H1 (cell line): Measurements from ENCODE around the gene RNF26. TPM values are rescaled to one million over a fixed set of nuclear protein-coding genes. Genes with fewer than 3 reads are reported as not detected.

ENCODE experiments used
- CTCF ChIA-PET: fragments of 300-600 bp; sonication (Branson Sonifier 250); formaldehyde crosslinking; loops from one replicate; lab custom pipeline; 2021; ENCODE audit not compliant: partially characterized antibody; lab: Charles Lee
- POLR2A ChIA-PET: fragments of 300-600 bp; sonication (Branson Sonifier 250); formaldehyde crosslinking; loops from one replicate; lab custom pipeline; 2021; ENCODE audit warnings: inconsistent platforms; ENCODE audit not compliant: partially characterized antibody; lab: Charles Lee
- DNase-seq, 2 experiments: peaks; one replicate each; pipeline versions ENCODE4 v3.0.0 to v3.0.0-alpha.2; 2010 to 2022; ENCODE audit warnings: low spot score in 2 of 2, low read depth in 1 of 2, mixed read lengths in 1 of 2
- FAIRE-seq: peaks from 2 replicates; lab custom pipeline; 2011; peaks lifted over from hg19 to GRCh38; lab: Jason Lieb, UNC
- H2AFZ ChIP-seq: 2 replicates; pipeline ENCODE4 v1.8.1; 2012; ENCODE audit warnings: low read length, inconsistent platforms
- H2AK5ac ChIP-seq: 2 replicates; pipeline ENCODE4 v1.6.1; 2013; ENCODE audit warnings: low read depth, low read length
- H2BK120ac ChIP-seq: replicated peaks from 2 replicates; pipeline ENCODE3; 2013; ENCODE audit warnings: low read depth, low read length, inconsistent platforms
- H2BK12ac ChIP-seq: 2 replicates; pipeline ENCODE4 v1.6.1; 2013; ENCODE audit warnings: low read depth, low read length
- H2BK15ac ChIP-seq: 2 replicates; pipeline ENCODE4 v1.6.1; 2013; ENCODE audit warnings: low read length
- H2BK20ac ChIP-seq: 2 replicates; pipeline ENCODE4 v1.6.1; 2013; ENCODE audit warnings: low read length
- H2BK5ac ChIP-seq: 2 replicates; pipeline ENCODE4 v1.6.1; 2013; ENCODE audit warnings: low read depth, low read length
- H3K14ac ChIP-seq: 2 replicates; pipeline ENCODE4 v1.6.1; 2013; ENCODE audit warnings: inconsistent platforms; ENCODE audit not compliant: insufficient read length
- H3K18ac ChIP-seq: 2 replicates; pipeline ENCODE4 v1.6.1; 2013; ENCODE audit warnings: low read length; ENCODE audit errors: extremely low read depth
- H3K23ac ChIP-seq: 2 replicates; pipeline ENCODE4 v1.6.1; 2013; ENCODE audit warnings: inconsistent platforms; ENCODE audit not compliant: insufficient read length
- H3K23me2 ChIP-seq: 2 replicates; pipeline ENCODE4 v1.6.1; 2013; ENCODE audit warnings: low read depth, low read length
- H3K27ac ChIP-seq: 2 replicates; pipeline ENCODE4 v1.6.1; 2011; ENCODE audit warnings: low read depth, low read length, inconsistent platforms
- H3K27me3 ChIP-seq, 4 experiments: replicated peaks in 1 of 4; 1 replicate in 1 of 4; 2 replicates in 3 of 4; pipeline versions ENCODE4 v1.6.1 to v1.8.1; 2011 to 2013; ENCODE audit warnings: low read length in 3 of 4, mild to moderate bottlenecking in 3 of 4, inconsistent platforms in 2 of 4, mixed read lengths in 2 of 4, moderate library complexity in 1 of 4; ENCODE audit not compliant: control insufficient read depth in 3 of 4, insufficient read depth in 3 of 4; ENCODE audit errors: extremely low read depth in 1 of 4
- H3K36me3 ChIP-seq, 4 experiments: 2 replicates each; pipeline versions ENCODE4 v1.6.1 to v1.8.1; 2011 to 2013; ENCODE audit warnings: mild to moderate bottlenecking in 4 of 4, low read length in 3 of 4, moderate library complexity in 2 of 4, control low read depth in 1 of 4, inconsistent platforms in 1 of 4; ENCODE audit not compliant: insufficient read depth in 4 of 4, control insufficient read depth in 2 of 4
- H3K4ac ChIP-seq: replicated peaks from 2 replicates; pipeline ENCODE3; 2013; ENCODE audit warnings: low read length, low read depth, mixed read lengths, inconsistent platforms; ENCODE audit not compliant: insufficient read length
- H3K4me1 ChIP-seq, 4 experiments: replicated peaks in 1 of 4; 1 replicate in 1 of 4; 2 replicates in 3 of 4; pipeline versions ENCODE4 v1.6.1 to v1.8.1; 2011 to 2013; ENCODE audit warnings: low read length in 3 of 4, inconsistent platforms in 2 of 4, mixed read lengths in 1 of 4; ENCODE audit not compliant: insufficient read depth in 4 of 4, control insufficient read depth in 3 of 4
- H3K4me2 ChIP-seq, 2 experiments: 2 replicates each; pipeline versions ENCODE4 v1.6.1 to v1.8.1; 2011 to 2013; ENCODE audit warnings: low read depth in 2 of 2, low read length in 2 of 2, control low read depth in 1 of 2, inconsistent platforms in 1 of 2, mild to moderate bottlenecking in 1 of 2; ENCODE audit not compliant: insufficient read depth in 1 of 2
- H3K4me3 ChIP-seq, 4 experiments: fragments of 200-600, 300-600 bp in 1 of 4; sonication (generic), shearing (Covaris generic), sonication (Bioruptor Twin) in 1 of 4; 2 replicates each; pipeline versions ENCODE4 v1.5.1 to v1.8.1; 2011 to 2016; ENCODE audit warnings: low read length in 4 of 4, low read depth in 3 of 4, control low read depth in 2 of 4, inconsistent platforms in 2 of 4, mild to moderate bottlenecking in 2 of 4, mixed read lengths in 1 of 4, moderate library complexity in 1 of 4; ENCODE audit not compliant: insufficient read depth in 2 of 4; ENCODE audit errors: extremely low read depth in 1 of 4
- H3K56ac ChIP-seq: replicated peaks from 2 replicates; pipeline ENCODE3; 2013; ENCODE audit warnings: low read depth, mild to moderate bottlenecking, mixed read lengths, low read length, inconsistent platforms; ENCODE audit not compliant: insufficient read length
- H3K79me1 ChIP-seq: 2 replicates; pipeline ENCODE4 v1.6.1; 2013; ENCODE audit warnings: low read depth, low read length, control low read depth
- H3K79me2 ChIP-seq, 2 experiments: 2 replicates each; pipeline versions ENCODE4 v1.6.1 to v1.8.1; 2012 to 2013; ENCODE audit warnings: low read length in 2 of 2, mild to moderate bottlenecking in 2 of 2, inconsistent platforms in 1 of 2; ENCODE audit not compliant: insufficient read depth in 2 of 2, control insufficient read depth in 1 of 2
- H3K9ac ChIP-seq, 4 experiments: replicated peaks in 1 of 4; 1 replicate in 1 of 4; 2 replicates in 3 of 4; pipeline versions ENCODE4 v1.6.1 to v1.8.1; 2011 to 2013; ENCODE audit warnings: low read depth in 3 of 4, low read length in 3 of 4, control low read depth in 2 of 4, mild to moderate bottlenecking in 2 of 4, moderate library complexity in 2 of 4, inconsistent platforms in 1 of 4; ENCODE audit errors: extremely low read depth in 1 of 4
- H3K9me3 ChIP-seq, 2 experiments: 2 replicates each; pipeline versions ENCODE4 v1.6.1 to v1.8.1; 2012 to 2013; ENCODE audit warnings: mild to moderate bottlenecking in 2 of 2, moderate library complexity in 2 of 2, control low read depth in 1 of 2, inconsistent platforms in 1 of 2, low read depth in 1 of 2, low read length in 1 of 2, mixed read lengths in 1 of 2; ENCODE audit not compliant: insufficient read depth in 2 of 2
- H4K20me1 ChIP-seq, 2 experiments: replicated peaks in 1 of 2; 2 replicates each; pipeline versions ENCODE3 to v1.8.1; 2011 to 2013; ENCODE audit warnings: inconsistent platforms in 2 of 2, low read length in 2 of 2, mild to moderate bottlenecking in 1 of 2; ENCODE audit not compliant: insufficient read depth in 2 of 2, control insufficient read depth in 1 of 2
- H4K5ac ChIP-seq: 2 replicates; pipeline ENCODE4 v1.6.1; 2013; ENCODE audit warnings: low read length, low read depth, mixed read lengths, inconsistent platforms; ENCODE audit not compliant: insufficient read length
- H4K8ac ChIP-seq: 2 replicates; pipeline ENCODE4 v1.8.0; 2013; ENCODE audit warnings: mild to moderate bottlenecking, moderate library complexity, low read length, inconsistent platforms; ENCODE audit not compliant: insufficient read depth; ENCODE audit errors: extremely low read depth
- H4K91ac ChIP-seq: replicated peaks from 2 replicates; pipeline ENCODE3; 2013; ENCODE audit warnings: low read length, mixed read lengths, inconsistent platforms; ENCODE audit not compliant: insufficient read length
- BCL11A ChIP-seq, 2 experiments: IDR thresholded peaks; one replicate each; pipeline ENCODE4 v1.6.1; 2011; ENCODE audit warnings: low read depth in 2 of 2, low read length in 2 of 2, mild to moderate bottlenecking in 2 of 2
- CBX8 ChIP-seq: fragments of 300-800, 300-1000 bp; sonication (generic); IDR thresholded peaks from 2 replicates; pipeline ENCODE4 v1.7.1; 2016; ENCODE audit warnings: low read depth, low read length, borderline replicate concordance
- CHD1 ChIP-seq: IDR thresholded peaks from 2 replicates; pipeline ENCODE4 v1.6.1; 2012; ENCODE audit warnings: low read depth, low read length, improper control_type of control experiment
- CREB1 ChIP-seq: IDR thresholded peaks from 2 replicates; pipeline ENCODE4 v1.6.1; 2012; ENCODE audit warnings: inconsistent platforms
- NRF1 ChIP-seq: IDR thresholded peaks from 2 replicates; pipeline ENCODE4 v1.6.1; 2011; ENCODE audit warnings: mild to moderate bottlenecking, low read depth, low read length, improper control_type of control experiment
- PHF8 ChIP-seq: fragments of 200-600 bp; sonication (generic); conservative IDR thresholded peaks from 2 replicates; pipeline ENCODE4 v1.7.1; 2012; ENCODE audit warnings: low read depth, mild to moderate bottlenecking, inconsistent platforms, low read length, moderate library complexity
- POU5F1 ChIP-seq: IDR thresholded peaks from 2 replicates; pipeline ENCODE4 v1.6.1; 2011; ENCODE audit warnings: low read depth, mild to moderate bottlenecking, low read length, moderate library complexity
- RBBP5 ChIP-seq: IDR thresholded peaks from 2 replicates; pipeline ENCODE4 v1.7.1; 2012; ENCODE audit warnings: low read depth, mild to moderate bottlenecking, inconsistent platforms, low read length, moderate library complexity, borderline replicate concordance
- SAP30 ChIP-seq: fragments of 300-600 bp; sonication (generic); IDR thresholded peaks from 2 replicates; pipeline ENCODE4 v1.7.1; 2012; ENCODE audit warnings: low read length, moderate library complexity, mild to moderate bottlenecking, inconsistent platforms; ENCODE audit not compliant: insufficient read depth, insufficient replicate concordance
- SP2 ChIP-seq: IDR thresholded peaks from 2 replicates; pipeline ENCODE4 v1.6.1; 2012; ENCODE audit warnings: mild to moderate bottlenecking, low read length, inconsistent platforms
- TAF1 ChIP-seq: IDR thresholded peaks from 2 replicates; pipeline ENCODE4 v1.6.1; 2011; ENCODE audit warnings: mild to moderate bottlenecking, low read depth, low read length
- WGBS, 2 experiments: shearing (Covaris generic) in 1 of 2; methylation state at CpG; one replicate each; pipeline versions ENCODE4 v1.1.6 to v1.1.7; 2013 to 2015; ENCODE audit warnings: low lambda C conversion rate in 2 of 2, mixed read lengths in 2 of 2, inconsistent platforms in 1 of 2, low coverage in 1 of 2, missing lambda C conversion rate in 1 of 2; ENCODE audit not compliant: insufficient replicate concordance in 2 of 2, insufficient coverage in 1 of 2, insufficient read length in 1 of 2; ENCODE audit errors: extremely low coverage in 1 of 2, missing lambda C conversion rate in 1 of 2; 5-methylcytosine and 5-hydroxymethylcytosine counted together
- polyA plus RNA-seq, 7 experiments: library from polyadenylated mRNA; depleted of rRNA in 3 of 7; stranded (reverse) in 5 of 7; unstranded in 2 of 7; fragments of >200 nt in 5 of 7; fragments of 200-250 nt in 2 of 7; gene quantifications; 1 replicate in 5 of 7; 2 replicates in 1 of 7; 4 replicates in 1 of 7; pipeline versions ENCODE4 v1.2.1 to v1.2.3, GENCODE V29; 2011 to 2013; ENCODE audit warnings: missing spikeins in 2 of 7, mixed read lengths in 2 of 7
- total RNA-seq: library from RNA; stranded (reverse); fragmentation: NEBNext Ultra II Directional; extraction: Animal tissue kit (Norgen Biotek cat#: 25700); gene quantifications from 2 replicates; pipeline ENCODE4 v1.2.1, GENCODE V29; 2021

RNF26 gene
- total and polyA plus RNA-seq, 2 of the 8 experiments (the other 6 are each of a cell fraction or from before 2014, with no cell fraction given): 82.7 to 84.0 TPM

GRCh38 chr11:119339589-119340334, 5.4 kb downstream of the RNF26 start:
- H3K18ac ChIP-seq: peak overlapping the region; percentile 83
- H4K5ac ChIP-seq: peak overlapping the region; percentile 44
- H4K8ac ChIP-seq: no peak overlapping the region
- WGBS, 2 experiments: 2% methylated on average over 67 of the region's 86 CpGs; no CpG with 5 or more reads in 1 of the 2 experiments
- no peak for FAIRE-seq
- H3K56ac ChIP-seq: peak overlapping the region; percentile 40
- no peak overlapping the region for H2BK120ac ChIP-seq
- H3K4ac ChIP-seq: peak overlapping the region; percentile 73
- H2BK20ac ChIP-seq: no peak overlapping the region
- H4K20me1 ChIP-seq: peaks cover 3 to 16% of the 10 kb centered on the region in 2 experiments
- H4K91ac ChIP-seq: peak overlapping the region; percentile 46
- 0 out of 2 replicates have a peak overlapping the region, but pooled peaks have one; percentile 94 for H2AK5ac ChIP-seq
- POLR2A ChIA-PET: interaction anchor here (0.5 to 3.4 kb wide), 8 partner anchors 13 to 137 kb away, joined by 3 to 19 read pairs (median 4); partner anchors contain the start of gene MCAM
- peaks cover 5 to 24% of the 10 kb centered on the region in 2 experiments; a peak in 3 of 4 replicates for H3K79me2 ChIP-seq
- H3K36me3 ChIP-seq: peaks cover 0 to 6% (median 2%) of the 10 kb centered on the region in 4 experiments; a peak in 1 of 8 replicates
- peak overlapping the region; percentile 61; the same call in 1 of the 2 replicates for H2BK15ac ChIP-seq
- H3K23ac ChIP-seq: no peak overlapping the region
- H2BK12ac ChIP-seq: peak overlapping the region; percentile 75; the same call in 1 of the 2 replicates
- peaks cover 20% of the 10 kb centered on the region; the same call in 1 of the 2 replicates for H3K23me2 ChIP-seq
- no peak overlapping the region for H3K14ac ChIP-seq
- CTCF ChIA-PET: interaction anchor here (0.5 to 20.0 kb wide), 15 partner anchors 9 to 248 kb away, joined by 3 to 463 read pairs (median 4); partner anchors contain the start of genes MCAM and USP2
- peaks cover 5 to 37% (median 28%) of the 10 kb centered on the region in 4 experiments for H3K4me1 ChIP-seq
- no peak overlapping the region for H3K9ac ChIP-seq
- H3K4me2 ChIP-seq: peak overlapping the region; percentile 56 to 76
- no peak overlapping the region for H3K27ac ChIP-seq
- H2BK5ac ChIP-seq: no peak overlapping the region
- H3K4me3 ChIP-seq: peak overlapping the region; percentile 34 to 69 (median 43)
- DNase-seq: peak in 1 of 2 experiments; percentile 94
- peaks cover 12 to 42% (median 33%) of the 10 kb centered on the region in 4 experiments for H3K27me3 ChIP-seq
- H2AFZ ChIP-seq: no peak overlapping the region; the same call in 1 of the 2 replicates
- peaks cover 12% of the 10 kb centered on the region for H3K79me1 ChIP-seq
- no peaks in the 10 kb centered on the region for H3K9me3 ChIP-seq
- TF ChIP-seq CREB1 (no peak), SP2 (no peak), CHD1 (no peak), POU5F1 (no peak), PHF8 (0 out of 2 replicates have a peak, but pooled peaks have one; percentile 17), NRF1 (no peak), TAF1 (0 out of 2 replicates have a peak, but pooled peaks have one; percentile 47), CBX8 (no peak), BCL11A (IDR thresholded peaks at IDR 0.05; ENCODE audit: low read depth in 2 of 2, low read length in 2 of 2) (no peak), RBBP5 (peak; percentile 65), SAP30 (no peak)
